Neural progenitor cell (in vitro differentiated cells): Measurements from ENCODE around the gene SEC14L1. TPM values are rescaled to one million over a fixed set of nuclear protein-coding genes. Genes with fewer than 3 reads are reported as not detected.

Experiments used
- DNase-seq: peaks from one replicate; pipeline ENCODE4 v3.0.0-alpha.2; 2016; ENCODE audit warnings: low spot score
- H2AFZ ChIP-seq: fragments of 200-600 bp; sonication (generic); replicated peaks from 2 replicates; pipeline ENCODE4 v1.6.1; 2016; ENCODE audit warnings: antibody characterized with exemption
- H3F3A ChIP-seq: fragments of 200-600 bp; sonication (generic); 2 replicates; pipeline ENCODE4 v1.6.1; 2016; ENCODE audit warnings: antibody characterized with exemption, low read depth
- H3K27ac ChIP-seq: fragments of 200-600 bp; sonication (generic); 2 replicates; pipeline ENCODE4 v1.5.1; 2016; ENCODE audit warnings: mild to moderate bottlenecking
- H3K27me3 ChIP-seq: fragments of 200-600 bp; sonication (generic); 2 replicates; pipeline ENCODE4 v1.6.1; 2016; ENCODE audit warnings: mild to moderate bottlenecking, moderate library complexity
- H3K36me3 ChIP-seq: fragments of 200-600 bp; sonication (generic); 2 replicates; pipeline ENCODE4 v1.5.1; 2016
- H3K4me1 ChIP-seq: fragments of 200-600 bp; sonication (generic); 2 replicates; pipeline ENCODE4 v1.6.1; 2016; ENCODE audit warnings: mixed run types
- H3K4me2 ChIP-seq: fragments of 200-600 bp; sonication (generic); 2 replicates; pipeline ENCODE4 v1.6.1; 2016
- H3K4me3 ChIP-seq: fragments of 200-600 bp; sonication (generic); 2 replicates; pipeline ENCODE4 v1.5.1; 2016
- H3K79me2 ChIP-seq: fragments of 200-600 bp; sonication (generic); 2 replicates; pipeline ENCODE4 v1.6.1; 2016; ENCODE audit warnings: low read depth
- H3K9ac ChIP-seq: fragments of 200-600 bp; sonication (generic); 2 replicates; pipeline ENCODE4 v1.6.1; 2016
- H3K9me3 ChIP-seq: fragments of 200-600 bp; sonication (generic); 2 replicates; pipeline ENCODE4 v1.5.1; 2016; ENCODE audit warnings: low read depth
- H4K20me1 ChIP-seq: fragments of 200-600 bp; sonication (generic); 2 replicates; pipeline ENCODE4 v1.6.1; 2016; ENCODE audit warnings: low read depth
- H3K27ac Mint-ChIP-seq: 3 replicates; pipeline ENCODE4 v1.8.0; 2021; ENCODE audit warnings: mixed read lengths
- H3K27me3 Mint-ChIP-seq: 2 replicates; pipeline ENCODE4 v1.8.0; 2022; ENCODE audit warnings: low read depth, mild to moderate bottlenecking, inconsistent platforms, moderate library complexity, mixed read lengths; ENCODE audit not compliant: insufficient read depth
- H3K36me3 Mint-ChIP-seq: 3 replicates; pipeline ENCODE4 v1.8.0; 2021; ENCODE audit warnings: mixed read lengths
- H3K4me1 Mint-ChIP-seq: 3 replicates; pipeline ENCODE4 v1.8.0; 2021; ENCODE audit warnings: mixed read lengths
- H3K4me3 Mint-ChIP-seq: 3 replicates; pipeline ENCODE4 v1.8.0; 2021; ENCODE audit warnings: mild to moderate bottlenecking, moderate library complexity, mixed read lengths
- H3K9me3 Mint-ChIP-seq: 3 replicates; pipeline ENCODE4 v1.8.0; 2020; ENCODE audit warnings: mixed read lengths
- EZH2 ChIP-seq: fragments of 200-600 bp; sonication (generic); IDR thresholded peaks from 2 replicates; pipeline ENCODE4 v1.6.1; 2017; ENCODE audit warnings: antibody characterized with exemption, mild to moderate bottlenecking, moderate library complexity
- EZH2phosphoT487 ChIP-seq: fragments of 200-600 bp; sonication (generic); IDR thresholded peaks from 2 replicates; pipeline ENCODE4 v1.6.1; 2017; ENCODE audit warnings: antibody characterized with exemption
- total RNA-seq: library from RNA; depleted of rRNA; stranded (reverse); fragments of >200 nt; gene quantifications from 2 replicates; pipeline ENCODE4 v1.2.3, GENCODE V29; 2015; ENCODE audit warnings: low replicate concordance
- TF ChIP-seq, protein P1 (sequence below): fragments of 200-600 bp; sonication (generic); IDR thresholded peaks from 2 replicates; pipeline ENCODE4 v1.5.1; 2017; ENCODE audit warnings: antibody characterized with exemption, mild to moderate bottlenecking

SEC14L1 gene
- total RNA-seq, 1 donor from 2014 or later: 75.0 TPM

GRCh38 chr17:77235370-77235941 is 94.7 kb downstream of the SEC14L1 start:
- H3K27me3 Mint-ChIP-seq: peaks cover 4% of the 10 kb centered on the region
- no peaks in the 10 kb centered on the region for H3K36me3 Mint-ChIP-seq
- H3K4me3 ChIP-seq: no peak overlapping the region
- TF ChIP-seq, protein P1, sequence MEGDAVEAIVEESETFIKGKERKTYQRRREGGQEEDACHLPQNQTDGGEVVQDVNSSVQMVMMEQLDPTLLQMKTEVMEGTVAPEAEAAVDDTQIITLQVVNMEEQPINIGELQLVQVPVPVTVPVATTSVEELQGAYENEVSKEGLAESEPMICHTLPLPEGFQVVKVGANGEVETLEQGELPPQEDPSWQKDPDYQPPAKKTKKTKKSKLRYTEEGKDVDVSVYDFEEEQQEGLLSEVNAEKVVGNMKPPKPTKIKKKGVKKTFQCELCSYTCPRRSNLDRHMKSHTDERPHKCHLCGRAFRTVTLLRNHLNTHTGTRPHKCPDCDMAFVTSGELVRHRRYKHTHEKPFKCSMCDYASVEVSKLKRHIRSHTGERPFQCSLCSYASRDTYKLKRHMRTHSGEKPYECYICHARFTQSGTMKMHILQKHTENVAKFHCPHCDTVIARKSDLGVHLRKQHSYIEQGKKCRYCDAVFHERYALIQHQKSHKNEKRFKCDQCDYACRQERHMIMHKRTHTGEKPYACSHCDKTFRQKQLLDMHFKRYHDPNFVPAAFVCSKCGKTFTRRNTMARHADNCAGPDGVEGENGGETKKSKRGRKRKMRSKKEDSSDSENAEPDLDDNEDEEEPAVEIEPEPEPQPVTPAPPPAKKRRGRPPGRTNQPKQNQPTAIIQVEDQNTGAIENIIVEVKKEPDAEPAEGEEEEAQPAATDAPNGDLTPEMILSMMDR: no peak
- no peak for TF ChIP-seq EZH2
- no peak for TF ChIP-seq EZH2phosphoT487
- no peak overlapping the region for H3K27ac Mint-ChIP-seq
- no peak overlapping the region for H3K27ac ChIP-seq
- no peaks in the 10 kb centered on the region for H3F3A ChIP-seq
- no peak overlapping the region for H2AFZ ChIP-seq
- H3K4me1 ChIP-seq: no peaks in the 10 kb centered on the region
- H3K27me3 ChIP-seq: no peaks in the 10 kb centered on the region
- H3K9me3 Mint-ChIP-seq: no peaks in the 10 kb centered on the region
- no peaks in the 10 kb centered on the region for H3K4me1 Mint-ChIP-seq
- no peaks in the 10 kb centered on the region for H3K36me3 ChIP-seq
- no peaks in the 10 kb centered on the region for H4K20me1 ChIP-seq
- no peaks in the 10 kb centered on the region for H3K9me3 ChIP-seq
- H3K4me3 Mint-ChIP-seq: no peak overlapping the region
- H3K9ac ChIP-seq: no peak overlapping the region
- H3K4me2 ChIP-seq: no peak overlapping the region
- DNase-seq: no peak
- no peaks in the 10 kb centered on the region for H3K79me2 ChIP-seq

- no peak overlapping the region for H3K4me3 Mint-ChIP-seq
- no peak overlapping the region for H2AFZ ChIP-seq
- DNase-seq: no peak
- H3K36me3 Mint-ChIP-seq: no peaks in the 10 kb centered on the region
- peaks cover 2% of the 10 kb centered on the region for H3K4me1 Mint-ChIP-seq
- H3K27ac ChIP-seq: no peak overlapping the region
- no peak overlapping the region for H3K27ac Mint-ChIP-seq
- no peaks in the 10 kb centered on the region for H3K9me3 Mint-ChIP-seq
- H4K20me1 ChIP-seq: no peaks in the 10 kb centered on the region
- no peak overlapping the region for H3K4me2 ChIP-seq
- H3K36me3 ChIP-seq: no peaks in the 10 kb centered on the region
- no peak overlapping the region for H3K4me3 ChIP-seq
- no peak overlapping the region for H3K9ac ChIP-seq
- peaks cover 4% of the 10 kb centered on the region for H3K27me3 Mint-ChIP-seq
- no peaks in the 10 kb centered on the region for H3K4me1 ChIP-seq
- no peaks in the 10 kb centered on the region for H3K79me2 ChIP-seq
- no peaks in the 10 kb centered on the region for H3K9me3 ChIP-seq
- TF ChIP-seq EZH2phosphoT487 (no peak), EZH2 (no peak)
- TF ChIP-seq, protein P1: no peak
- no peaks in the 10 kb centered on the region for H3K27me3 ChIP-seq
- no peaks in the 10 kb centered on the region for H3F3A ChIP-seq
Measured at GRCh38 chr17:77237232-77238008, 96.7 kb downstream of the SEC14L1 start.

DNA sequence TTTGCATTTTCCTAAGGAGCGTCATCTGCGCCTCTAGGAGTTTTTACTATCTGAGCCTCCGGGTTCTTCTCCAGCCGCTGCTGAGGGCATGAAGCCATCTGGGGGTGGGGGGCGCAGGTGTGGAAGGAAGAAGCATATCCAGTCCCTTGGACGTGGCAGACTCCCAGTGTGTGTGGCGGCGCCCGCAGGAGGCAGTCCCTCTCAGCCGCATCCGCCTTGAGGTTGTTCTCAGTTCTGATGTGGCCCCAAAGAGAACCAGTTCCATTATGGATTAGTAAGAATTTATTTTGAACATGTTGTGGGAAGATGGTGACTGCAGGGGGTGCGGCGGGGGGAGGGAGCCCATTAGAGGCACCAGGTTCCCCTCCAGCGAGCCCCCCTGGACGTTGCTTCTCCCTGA is 100.2 kb downstream of the SEC14L1 start:
- Mint-ChIP-seq H3K9me3 (no peaks in the 10 kb centered on the region), H3K4me1 (peaks cover 6% of the 10 kb centered on the region), H3K27me3 (peaks cover 7% of the 10 kb centered on the region), H3K36me3 (no peaks in the 10 kb centered on the region), H3K4me3 (no peak overlapping the region), H3K27ac (no peak overlapping the region)
- no peaks in the 10 kb centered on the region for H3K36me3 ChIP-seq
- no peak overlapping the region for H3K4me2 ChIP-seq
- H3K9ac ChIP-seq: no peak overlapping the region
- H3K79me2 ChIP-seq: no peaks in the 10 kb centered on the region
- no peaks in the 10 kb centered on the region for H4K20me1 ChIP-seq
- TF ChIP-seq EZH2phosphoT487 (no peak), EZH2 (no peak)
- TF ChIP-seq, protein P1: no peak
- peaks cover 4% of the 10 kb centered on the region for H3F3A ChIP-seq
- H2AFZ ChIP-seq: no peak overlapping the region
- H3K4me3 ChIP-seq: no peak overlapping the region
- no peak overlapping the region for H3K27ac ChIP-seq
- H3K4me1 ChIP-seq: no peaks in the 10 kb centered on the region
- no peaks in the 10 kb centered on the region for H3K27me3 ChIP-seq
- H3K9me3 ChIP-seq: no peaks in the 10 kb centered on the region
- DNase-seq: no peak
